GM21576 (cell line): ENCODE measurements around the gene SLC28A3.

ENCODE experiments used
- ATAC-seq: cut with Tn5 transposase; IDR thresholded peaks from one replicate; pipeline ENCODE4 v1.9.1; 2021; ENCODE audit warnings: mild to moderate bottlenecking, moderate library complexity; ENCODE audit not compliant: unreplicated experiment

Gene SLC28A3

GRCh38 chr9:84343111-84343521 lies 2.6 kb upstream of the SLC28A3 start:
- ATAC-seq = no peak

- no peak for ATAC-seq
Measured at GRCh38 chr9:84339962-84340361, 596 bp downstream of the SLC28A3 start.

- ATAC-seq = no peak
Measured at GRCh38 chr9:84339503-84339902, 1.1 kb downstream of the SLC28A3 start.

- ATAC-seq = no peak
Measured at GRCh38 chr9:84338792-84339191, 1.8 kb downstream of the SLC28A3 start.

- no peak for ATAC-seq
Measured at GRCh38 chr9:84337252-84337651, 3.3 kb downstream of the SLC28A3 start.

GRCh38 chr9:84331119-84331809 lies 9.3 kb downstream of the SLC28A3 start:
- ATAC-seq = no peak

- ATAC-seq = no peak
Measured at GRCh38 chr9:84330246-84330645, 10.3 kb downstream of the SLC28A3 start.

- ATAC-seq = no peak
Measured at GRCh38 chr9:84327184-84327583, 13.4 kb downstream of the SLC28A3 start.

- no peak for ATAC-seq
Measured at GRCh38 chr9:84325347-84325973, 15.1 kb downstream of the SLC28A3 start.

- ATAC-seq = no peak
Measured at GRCh38 chr9:84324811-84325210, 15.7 kb downstream of the SLC28A3 start.

- no peak for ATAC-seq
Measured at GRCh38 chr9:84323858-84324257, 16.7 kb downstream of the SLC28A3 start.

GRCh38 chr9:84322828-84323227 lies 17.7 kb downstream of the SLC28A3 start:
- ATAC-seq = no peak

- ATAC-seq = no peak
Measured at GRCh38 chr9:84320231-84320630, 20.3 kb downstream of the SLC28A3 start.

GRCh38 chr9:84319632-84320031 lies 20.9 kb downstream of the SLC28A3 start:
- ATAC-seq = no peak

GRCh38 chr9:84318981-84319380 lies 21.6 kb downstream of the SLC28A3 start:
- no peak for ATAC-seq

GRCh38 chr9:84317563-84317962 lies 23.0 kb downstream of the SLC28A3 start:
- ATAC-seq = no peak

GRCh38 chr9:84315278-84315877 lies 25.2 kb downstream of the SLC28A3 start:
- no peak for ATAC-seq

- no peak for ATAC-seq
Measured at GRCh38 chr9:84314306-84314705, 26.3 kb downstream of the SLC28A3 start.

GRCh38 chr9:84310883-84311282 lies 29.7 kb downstream of the SLC28A3 start:
- no peak for ATAC-seq

GRCh38 chr9:84305497-84306131 lies 34.9 kb downstream of the SLC28A3 start:
- no peak for ATAC-seq

GRCh38 chr9:84304166-84304565 lies 36.4 kb downstream of the SLC28A3 start:
- no peak for ATAC-seq

GRCh38 chr9:84303061-84303460 lies 37.5 kb downstream of the SLC28A3 start:
- ATAC-seq = no peak
